ENCODE results near the gene TRIO. TPM values are rescaled to one million over a fixed set of nuclear protein-coding genes. Genes with fewer than 3 reads are reported as not detected.

The TRIO gene
- total and polyA plus RNA-seq, 2 of the 8 experiments (the other 6 are each of a cell fraction or from before 2014, with no cell fraction given), result 35.1 to 69.1 TPM

GRCh38 chr5:14240359-14240758, 97.2 kb downstream of the TRIO start (continued):
- TF ChIP-seq CHD7 (IDR thresholded peaks at IDR 0.05; ENCODE audit: insufficient replicate concordance, low read length) (no peak), EGR1 (IDR thresholded peaks at IDR 0.05; ENCODE audit: borderline replicate concordance, low read depth, low read length) (no peak), NRF1 (IDR thresholded peaks at IDR 0.05; ENCODE audit: low read depth, low read length) (no peak), SP4 (IDR thresholded peaks at IDR 0.05; ENCODE audit: low read length) (no peak), TEAD4 (IDR thresholded peaks at IDR 0.05; ENCODE audit: low read depth, low read length) (no peak), SP1 (IDR thresholded peaks at IDR 0.05; ENCODE audit: low read depth, low read length) (no peak), PHF8 (conservative IDR thresholded peaks at IDR 0.05; ENCODE audit: low read depth, low read length) (no peak), USF2 (IDR thresholded peaks at IDR 0.05; ENCODE audit: low read length) (no peak), GTF2F1 (IDR thresholded peaks at IDR 0.05; ENCODE audit: borderline replicate concordance, low read depth, low read length) (no peak), SIRT6 (IDR thresholded peaks at IDR 0.05; ENCODE audit: low read length) (no peak), GABPA (IDR thresholded peaks at IDR 0.05; ENCODE audit: borderline replicate concordance, insufficient read depth, low read length) (no peak)
